Stomach (tissue), 9 donors: ENCODE data around the gene COLQ. TPM values are rescaled to one million over a fixed set of nuclear protein-coding genes. Genes with fewer than 3 reads are reported as not detected.
A peak's percentile ranks its signal among the peaks of the same experiment; 100 is the strongest.
"Not testable (repeated sequence)": the region's sequence is repeated elsewhere in the genome, so short reads cannot be mapped to it uniquely, and the experiment has no call there.

Source experiments
- DNase-seq, 2 donors: peaks; one replicate each; pipeline versions ENCODE4 v3.0.0 to v3.0.0-alpha.2; 2013 to 2019
- H3K27ac ChIP-seq, 5 donors: fragments of 200-600 bp in 4 of 5; sonication (generic) in 4 of 5; one replicate each; pipeline ENCODE4 v1.5.1; 2013 to 2019; ENCODE audit warnings: mild to moderate bottlenecking in 1 of 5, moderate library complexity in 1 of 5
- H3K27me3 ChIP-seq, 3 donors: fragments of 200-600 bp; sonication (generic); one replicate each; pipeline ENCODE4 v1.5.1; 2017 to 2019; ENCODE audit warnings: mixed run types in 1 of 3
- H3K36me3 ChIP-seq, 4 donors: fragments of 200-600 bp; sonication (generic); 1 replicate in 3 of 4; 2 replicates in 1 of 4; pipeline ENCODE4 v1.5.1; 2016 to 2019
- H3K4me1 ChIP-seq, 4 donors: fragments of 200-600 bp; sonication (generic); one replicate each; pipeline ENCODE4 v1.5.1; 2016 to 2019
- H3K4me3 ChIP-seq, 4 donors: fragments of 200-600 bp; sonication (generic) in 3 of 4; one replicate each; pipeline ENCODE4 v1.5.1; 2016 to 2019; ENCODE audit warnings: mild to moderate bottlenecking in 1 of 4
- H3K9me3 ChIP-seq, 4 donors: fragments of 200-600 bp; sonication (generic); one replicate each; pipeline ENCODE4 v1.5.1; 2016 to 2019
- CTCF ChIP-seq, 7 experiments: fragments of 450-650 bp in 4 of 7; fragments of 200-600 bp in 3 of 7; sonication (generic) in 3 of 7; IDR thresholded peaks; one replicate each; pipeline ENCODE4 v1.5.1; 2016 to 2019; ENCODE audit warnings: antibody characterized with exemption in 7 of 7, control low read depth in 2 of 7, mild to moderate bottlenecking in 1 of 7
- EP300 ChIP-seq: sonication (generic); formaldehyde crosslinking; IDR thresholded peaks from one replicate; pipeline ENCODE4 v1.6.1; 2017; ENCODE audit warnings: antibody characterized with exemption
- POLR2A ChIP-seq, 4 donors: fragments of 450-650 bp; IDR thresholded peaks; one replicate each; pipeline ENCODE4 v1.6.1; 2016; ENCODE audit warnings: antibody characterized with exemption in 4 of 4, control low read depth in 2 of 4, mild to moderate bottlenecking in 1 of 4, moderate library complexity in 1 of 4
- POLR2AphosphoS5 ChIP-seq, 3 donors: sonication (generic); formaldehyde crosslinking; IDR thresholded peaks; one replicate each; pipeline ENCODE4 v1.6.1; 2016; ENCODE audit warnings: antibody characterized with exemption in 3 of 3
- WGBS, 5 donors: extraction: QIAGEN DNeasy Blood & Tissue Kit in 3 of 5; methylation state at CpG; one replicate each; pipeline versions ENCODE4 v1.1.5 to v1.1.7; 2013 to 2018; 5-methylcytosine and 5-hydroxymethylcytosine counted together
- intact Hi-C: fragments of 100-400 bp; cut with DNase I; formaldehyde crosslinking; loops from one replicate; pipeline ENCODE4 v1.15.1; 2023; ENCODE audit warnings: low total_unique reads
- polyA plus RNA-seq, 3 donors: library from polyadenylated mRNA; stranded (reverse); fragments of 200-250 nt; gene quantifications; one replicate each; pipeline ENCODE4 v1.2.3, GENCODE V29; 2013
- total RNA-seq, 5 donors: library from RNA; depleted of rRNA; stranded (reverse); fragments of >200 nt; gene quantifications; one replicate each; pipeline versions ENCODE4 v1.1.0 to v1.2.3, GENCODE V29; 2014 to 2016
- donor health status: healthy with polysubstance abuse.
- donor health status: Bipolar disorder and iron deficiency.
- donor health status: healthy.

Gene COLQ
- total and polyA plus RNA-seq, 8 donors: 0.29 to 5.3 (median 1.2) TPM; not detected in 1

DNA sequence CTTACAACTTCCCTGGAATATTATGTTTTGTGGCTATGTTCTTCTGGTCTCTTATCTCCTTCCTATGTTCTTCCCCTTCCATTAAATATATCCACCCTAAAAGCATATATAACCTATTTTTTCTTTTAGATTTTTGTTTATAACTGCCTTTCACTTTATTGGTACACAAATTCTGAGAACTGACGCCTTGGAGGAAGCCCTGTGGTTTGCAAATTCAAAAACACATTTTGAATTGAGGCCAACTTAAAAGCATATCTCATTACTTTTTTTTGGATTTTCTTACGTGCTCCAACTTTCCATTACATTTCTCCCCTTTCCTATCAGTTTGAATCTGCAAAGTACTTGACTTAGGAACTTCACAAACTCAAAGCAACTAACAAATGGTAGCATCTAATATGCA lies 15.3 kb upstream of the COLQ start:
- H3K27ac ChIP-seq: peak overlapping the region in 1 of 5 donors; percentile 21
- H3K36me3 ChIP-seq: peaks cover 0 to 14% (median 0%) of the 10 kb centered on the region in 4 donors
- H3K4me1 ChIP-seq: no peaks in the 10 kb centered on the region
- 19 to 44% (median 22%) methylated on average over 2 of the region's 2 CpGs for WGBS, 5 donors
- H3K9me3 ChIP-seq: no peaks in the 10 kb centered on the region
- TF ChIP-seq POLR2A (IDR thresholded peaks at IDR 0.05): no peak
- no peak for TF ChIP-seq EP300
- no peak for TF ChIP-seq CTCF (IDR thresholded peaks at IDR 0.05)
- no peak for TF ChIP-seq POLR2AphosphoS5 (IDR thresholded peaks at IDR 0.05)
- H3K4me3 ChIP-seq: no peak overlapping the region
- no peaks in the 10 kb centered on the region for H3K27me3 ChIP-seq
- intact Hi-C loops: no loop called here
- no peak for DNase-seq

DNA sequence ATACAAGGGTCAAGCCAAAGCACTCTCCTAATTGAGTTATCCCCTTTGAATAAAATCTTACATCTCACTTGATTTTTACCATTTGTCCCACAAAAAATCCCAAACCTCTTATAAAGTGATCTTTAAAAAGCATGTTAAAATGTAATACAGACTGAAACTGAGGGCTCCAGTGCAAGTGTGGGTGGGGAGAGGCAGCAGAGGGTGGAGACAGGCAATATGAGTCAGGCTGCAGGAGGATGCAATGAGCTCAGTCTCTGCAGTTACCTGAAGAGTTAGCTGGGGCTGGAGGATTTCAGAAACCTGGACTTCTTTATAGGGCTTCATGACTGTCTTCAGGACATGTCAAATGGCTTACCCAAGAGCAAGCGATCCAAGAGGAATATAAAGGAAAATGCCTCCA lies 14.2 kb upstream of the COLQ start:
- TF ChIP-seq EP300: no peak
- no peak for TF ChIP-seq CTCF (IDR thresholded peaks at IDR 0.05)
- no peak for TF ChIP-seq POLR2AphosphoS5 (IDR thresholded peaks at IDR 0.05)
- no peak for TF ChIP-seq POLR2A (IDR thresholded peaks at IDR 0.05)
- H3K4me3 ChIP-seq: no peak overlapping the region
- peaks cover 0 to 14% (median 0%) of the 10 kb centered on the region in 4 donors for H3K36me3 ChIP-seq
- no peak for DNase-seq
- no peaks in the 10 kb centered on the region for H3K27me3 ChIP-seq
- WGBS, 5 donors: 89 to 100% (median 95%) methylated on average over 1 of the region's 1 CpG
- H3K9me3 ChIP-seq: no peaks in the 10 kb centered on the region
- peak overlapping the region in 1 of 5 donors; percentile 21 for H3K27ac ChIP-seq
- no peaks in the 10 kb centered on the region for H3K4me1 ChIP-seq
- intact Hi-C loops: no loop called here

- H3K27me3 ChIP-seq, DNase-seq, H3K4me3 ChIP-seq, H3K9me3 ChIP-seq, intact Hi-C loops, H3K27ac ChIP-seq: not testable (repeated sequence)
- Histone ChIP-seq H3K4me1 (peaks cover 7 to 23% (median 10%) of the 10 kb centered on the region in 4 donors), H3K36me3 (peaks cover 0 to 14% (median 0%) of the 10 kb centered on the region in 4 donors)
- 96 to 98% (median 98%) methylated on average over 2 of the region's 2 CpGs for WGBS, 5 donors
These were observed 11.1 kb upstream of the COLQ start for GRCh38 chr3:15532614-15533013.

DNA sequence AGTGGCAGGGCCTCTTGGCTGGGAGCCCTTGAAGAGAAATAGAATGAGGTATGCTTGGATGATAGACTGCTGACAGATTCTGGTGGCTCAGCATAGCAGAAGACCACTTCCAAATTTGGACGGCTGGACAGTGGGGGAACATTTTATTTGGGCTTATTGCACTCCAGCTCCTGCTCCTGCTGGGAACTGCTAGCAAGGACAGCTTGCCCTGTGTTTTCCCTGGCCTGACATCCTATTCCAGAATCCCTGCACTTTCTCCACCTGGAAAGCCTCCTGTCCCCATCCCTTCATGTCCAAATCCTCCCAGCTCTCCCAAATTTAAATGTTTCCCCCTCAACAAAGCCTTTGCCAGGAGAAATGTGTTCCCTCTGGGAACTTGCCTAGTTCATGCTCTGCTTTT lies 9.8 kb upstream of the COLQ start:
- Histone ChIP-seq H3K27me3 (no peaks in the 10 kb centered on the region), H3K27ac (peak overlapping the region in 1 of 5 donors; percentile 65), H3K36me3 (peaks cover 0 to 12% (median 0%) of the 10 kb centered on the region in 4 donors), H3K4me3 (no peak overlapping the region), H3K9me3 (no peaks in the 10 kb centered on the region), H3K4me1 (peaks cover 8 to 32% (median 14%) of the 10 kb centered on the region in 4 donors)
- no peak for DNase-seq
- intact Hi-C loops: no loop called here
- 70 to 87% (median 80%) methylated on average over 1 of the region's 1 CpG for WGBS, 5 donors
- no peak for TF ChIP-seq POLR2AphosphoS5 (IDR thresholded peaks at IDR 0.05)

- H3K36me3 ChIP-seq: peaks cover 0 to 3% (median 0%) of the 10 kb centered on the region in 4 donors
These were observed 7.5 kb upstream of the COLQ start for GRCh38 chr3:15528854-15529537.

More at GRCh38 chr3:15528854-15529537, 7.5 kb upstream of the COLQ start:
- TF ChIP-seq POLR2AphosphoS5 (IDR thresholded peaks at IDR 0.05) (peak in 2 of 3 donors; percentile 54 to 63), EP300 (no peak), POLR2A (IDR thresholded peaks at IDR 0.05) (no peak), CTCF (IDR thresholded peaks at IDR 0.05) (no peak)
- H3K4me3 ChIP-seq: no peak overlapping the region
- peak in 1 of 2 donors; percentile 50 for DNase-seq
- peak overlapping the region; percentile 55 to 74 (median 66) for H3K27ac ChIP-seq
- no peaks in the 10 kb centered on the region for H3K27me3 ChIP-seq
- no peaks in the 10 kb centered on the region for H3K9me3 ChIP-seq
- intact Hi-C loops: no loop called here
- whole genome bisulfite sequencing, 5 donors: 29 to 64% (median 60%) methylated on average over 4 of the region's 4 CpGs
- peaks cover 8 to 32% (median 14%) of the 10 kb centered on the region in 4 donors for H3K4me1 ChIP-seq
